GM23338 (cell line): ENCODE measurements around the gene SYNPO2. TPM values are rescaled to one million over a fixed set of nuclear protein-coding genes. Genes with fewer than 3 reads are reported as not detected.

Source experiments
- ATAC-seq: fragments of 200-7000 bp; cut with Tn5 transposase; 3 replicates; pipeline ENCODE4 v1.9.1; 2020
- DNase-seq: peaks from one replicate; pipeline ENCODE4 v3.0.0-alpha.2; 2015; ENCODE audit warnings: low spot score
- H2AFZ ChIP-seq: fragments of 200-600 bp; sonication (generic); 2 replicates; pipeline ENCODE4 v1.8.0; 2016; ENCODE audit warnings: antibody characterized with exemption, mild to moderate bottlenecking, moderate library complexity
- H3F3A ChIP-seq: fragments of 200-600 bp; sonication (generic); replicated peaks from 2 replicates; pipeline ENCODE4 v1.8.0; 2017; ENCODE audit warnings: antibody characterized with exemption, mixed run types, low read depth
- H3K27ac ChIP-seq: fragments of 200-600 bp; sonication (generic); 2 replicates; pipeline ENCODE4 v1.6.1; 2016; ENCODE audit warnings: low read depth
- H3K27me3 ChIP-seq: fragments of 200-600 bp; sonication (generic); 2 replicates; pipeline ENCODE4 v1.8.0; 2016; ENCODE audit warnings: mild to moderate bottlenecking, mixed run types, moderate library complexity; ENCODE audit not compliant: insufficient read depth
- H3K36me3 ChIP-seq: fragments of 200-600 bp; sonication (generic); 2 replicates; pipeline ENCODE4 v1.8.0; 2016; ENCODE audit warnings: mild to moderate bottlenecking; ENCODE audit not compliant: insufficient read depth
- H3K4me1 ChIP-seq: fragments of 200-600 bp; sonication (generic); 2 replicates; pipeline ENCODE4 v1.8.0; 2016; ENCODE audit warnings: mild to moderate bottlenecking, moderate library complexity; ENCODE audit not compliant: insufficient read depth
- H3K4me2 ChIP-seq: fragments of 200-600 bp; sonication (generic); 2 replicates; pipeline ENCODE4 v1.7.1; 2017; ENCODE audit warnings: mixed run types
- H3K4me3 ChIP-seq: fragments of 200-600 bp; sonication (generic); 2 replicates; pipeline ENCODE4 v1.6.1; 2016; ENCODE audit warnings: mixed run types
- H3K79me2 ChIP-seq: fragments of 200-600 bp; sonication (generic); replicated peaks from 2 replicates; pipeline ENCODE4 v1.8.0; 2017; ENCODE audit warnings: mild to moderate bottlenecking; ENCODE audit not compliant: insufficient read depth
- H3K9me2 ChIP-seq: fragments of 200-600 bp; sonication (generic); 2 replicates; pipeline ENCODE4 v1.8.0; 2017; ENCODE audit not compliant: insufficient read depth
- H4K20me1 ChIP-seq: fragments of 200-600 bp; sonication (generic); replicated peaks from 2 replicates; pipeline ENCODE4 v1.8.0; 2017; ENCODE audit warnings: mild to moderate bottlenecking; ENCODE audit not compliant: insufficient read depth
- H3K27ac Mint-ChIP-seq: 2 replicates; pipeline ENCODE4 v1.8.0; 2020; ENCODE audit warnings: inconsistent platforms, mild to moderate bottlenecking, moderate library complexity, mixed read lengths
- H3K27me3 Mint-ChIP-seq: 3 replicates; pipeline ENCODE4 v1.8.0; 2022; ENCODE audit warnings: low read depth, mild to moderate bottlenecking, moderate library complexity, mixed read lengths, inconsistent platforms; ENCODE audit not compliant: insufficient read depth, poor library complexity
- H3K36me3 Mint-ChIP-seq: 3 replicates; pipeline ENCODE4 v1.8.0; 2021; ENCODE audit warnings: low read depth, mild to moderate bottlenecking, inconsistent platforms, moderate library complexity, mixed read lengths
- H3K4me1 Mint-ChIP-seq: 3 replicates; pipeline ENCODE4 v1.8.0; 2020; ENCODE audit warnings: mild to moderate bottlenecking, inconsistent platforms, mixed read lengths
- H3K4me3 Mint-ChIP-seq: 3 replicates; pipeline ENCODE4 v1.8.0; 2021; ENCODE audit warnings: moderate library complexity, mild to moderate bottlenecking, inconsistent platforms, mixed read lengths
- H3K9me3 Mint-ChIP-seq: 3 replicates; pipeline ENCODE4 v1.8.0; 2020; ENCODE audit warnings: moderate library complexity, mild to moderate bottlenecking, inconsistent platforms, mixed read lengths
- CREB1 ChIP-seq: fragments of 250-450 bp; sonication (Bioruptor Pico); IDR thresholded peaks from 2 replicates; pipeline ENCODE4 v1.5.0; 2020; ENCODE audit warnings: low read depth, mild to moderate bottlenecking, moderate library complexity
- EZH2 ChIP-seq: fragments of 200-600 bp; sonication (generic); IDR thresholded peaks from one replicate; pipeline ENCODE4 v1.8.0; 2017; ENCODE audit warnings: antibody characterized with exemption, mild to moderate bottlenecking, low read depth; ENCODE audit not compliant: unreplicated experiment
- EZH2phosphoT487 ChIP-seq: fragments of 200-600 bp; sonication (generic); IDR thresholded peaks from one replicate; pipeline ENCODE4 v1.8.1; 2018; ENCODE audit warnings: antibody characterized with exemption; ENCODE audit not compliant: unreplicated experiment
- JUNB ChIP-seq: IDR thresholded peaks from one replicate; pipeline ENCODE4 v1.6.1; 2016; ENCODE audit warnings: antibody characterized with exemption; ENCODE audit not compliant: unreplicated experiment
- NANOG ChIP-seq: IDR thresholded peaks from 2 replicates; pipeline ENCODE4 v1.6.1; 2016; ENCODE audit warnings: antibody characterized with exemption, borderline replicate concordance
- POLR2AphosphoS5 ChIP-seq: IDR thresholded peaks from 2 replicates; pipeline ENCODE4 v1.6.1; 2016; ENCODE audit warnings: antibody characterized with exemption, low read depth
- STAT1 ChIP-seq: IDR thresholded peaks from one replicate; pipeline ENCODE4 v1.6.1; 2016; ENCODE audit warnings: antibody characterized with exemption; ENCODE audit not compliant: unreplicated experiment
- ZNF114 ChIP-seq: fragments of 250-450 bp; sonication (Bioruptor Pico); IDR thresholded peaks from 2 replicates; pipeline ENCODE4 v1.5.0; 2020; ENCODE audit warnings: mild to moderate bottlenecking, moderate library complexity
- ZNF331 ChIP-seq: fragments of 250-450 bp; sonication (Bioruptor Pico); IDR thresholded peaks from 2 replicates; pipeline ENCODE4 v1.5.0; 2020; ENCODE audit warnings: low read depth, mild to moderate bottlenecking, moderate library complexity
- ZNF462 ChIP-seq: fragments of 250-450 bp; sonication (Bioruptor Pico); IDR thresholded peaks from 2 replicates; pipeline ENCODE4 v1.5.0; 2020; ENCODE audit warnings: mild to moderate bottlenecking, moderate library complexity
- polyA plus RNA-seq: library from polyadenylated mRNA; unstranded; fragments of >200 nt; fragmentation: Nextera tagmentation; extraction: Ambion mirVana; gene quantifications from 2 replicates; pipeline ENCODE4 v1.2.1, GENCODE V29; 2016
- total RNA-seq: library from RNA; depleted of rRNA; stranded (reverse); fragments of >200 nt; shearing (Covaris generic); gene quantifications from 2 replicates; pipeline ENCODE4 v1.2.3, GENCODE V29; 2014
- TF ChIP-seq, protein P1 (sequence below): IDR thresholded peaks from 2 replicates; pipeline ENCODE4 v1.6.1; 2016; ENCODE audit warnings: antibody characterized with exemption
- TF ChIP-seq, protein P2 (sequence below), 2 experiments: fragments of 200-600 bp in 1 of 2; sonication (generic) in 1 of 2; conservative IDR thresholded peaks; 2 replicates each; pipeline versions ENCODE4 v1.5.1 to v1.6.1; 2016 to 2017; ENCODE audit warnings: antibody characterized with exemption in 2 of 2, low read depth in 2 of 2, mild to moderate bottlenecking in 2 of 2, moderate library complexity in 1 of 2
- TF ChIP-seq, protein P3 (sequence below): IDR thresholded peaks from one replicate; pipeline ENCODE4 v1.6.1; 2018; ENCODE audit warnings: antibody characterized with exemption; ENCODE audit not compliant: unreplicated experiment

Gene SYNPO2
- total and polyA plus RNA-seq, 2 experiments from 2014 or later, result 2.1 to 3.4 TPM

DNA sequence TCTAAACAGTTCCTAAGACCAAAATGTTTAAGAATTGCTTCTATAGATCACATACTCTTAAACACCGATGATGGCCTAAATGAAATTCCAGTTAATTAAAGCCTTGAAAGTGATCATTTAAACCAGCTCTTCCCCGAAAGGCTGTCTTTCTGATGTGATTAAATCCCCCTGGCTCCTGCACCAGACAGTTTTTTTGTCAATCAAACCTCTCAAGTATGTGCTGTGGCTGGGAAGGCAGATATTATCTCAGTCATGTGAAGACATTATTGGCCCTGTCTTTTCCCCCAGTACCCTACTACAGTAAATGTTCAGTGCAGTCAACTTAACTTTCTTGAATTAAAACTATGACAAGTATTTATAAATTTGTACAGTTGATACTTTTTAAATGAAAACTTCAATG is 126.0 kb downstream of the SYNPO2 start:
- Histone ChIP-seq H3K36me3 (no peaks in the 10 kb centered on the region), H3K9me2 (no peaks in the 10 kb centered on the region), H3F3A (no peaks in the 10 kb centered on the region), H3K4me3 (no peak overlapping the region), H4K20me1 (no peaks in the 10 kb centered on the region), H3K4me2 (no peak overlapping the region), H3K27me3 (no peaks in the 10 kb centered on the region), H2AFZ (no peak overlapping the region), H3K79me2 (no peaks in the 10 kb centered on the region), H3K4me1 (peaks cover under 1% of the 10 kb centered on the region; the same call in 1 of the 2 replicates), H3K27ac (no peak overlapping the region)
- H3K27me3 Mint-ChIP-seq, result no peaks in the 10 kb centered on the region
- H3K27ac Mint-ChIP-seq, result no peak overlapping the region
- no peak for DNase-seq
- no peaks in the 10 kb centered on the region for H3K4me1 Mint-ChIP-seq
- no peak for TF ChIP-seq POLR2AphosphoS5
- TF ChIP-seq CREB1 (CRISPR knock-in tag), result no peak
- no peak for TF ChIP-seq ZNF462 (CRISPR knock-in tag)
- TF ChIP-seq NANOG, result no peak
- no peak for TF ChIP-seq EZH2
- TF ChIP-seq, protein P1, sequence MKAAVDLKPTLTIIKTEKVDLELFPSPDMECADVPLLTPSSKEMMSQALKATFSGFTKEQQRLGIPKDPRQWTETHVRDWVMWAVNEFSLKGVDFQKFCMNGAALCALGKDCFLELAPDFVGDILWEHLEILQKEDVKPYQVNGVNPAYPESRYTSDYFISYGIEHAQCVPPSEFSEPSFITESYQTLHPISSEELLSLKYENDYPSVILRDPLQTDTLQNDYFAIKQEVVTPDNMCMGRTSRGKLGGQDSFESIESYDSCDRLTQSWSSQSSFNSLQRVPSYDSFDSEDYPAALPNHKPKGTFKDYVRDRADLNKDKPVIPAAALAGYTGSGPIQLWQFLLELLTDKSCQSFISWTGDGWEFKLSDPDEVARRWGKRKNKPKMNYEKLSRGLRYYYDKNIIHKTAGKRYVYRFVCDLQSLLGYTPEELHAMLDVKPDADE, result no peak
- TF ChIP-seq EZH2phosphoT487, result no peak
- no peak for TF ChIP-seq STAT1
- no peak for TF ChIP-seq JUNB
- TF ChIP-seq, protein P2, sequence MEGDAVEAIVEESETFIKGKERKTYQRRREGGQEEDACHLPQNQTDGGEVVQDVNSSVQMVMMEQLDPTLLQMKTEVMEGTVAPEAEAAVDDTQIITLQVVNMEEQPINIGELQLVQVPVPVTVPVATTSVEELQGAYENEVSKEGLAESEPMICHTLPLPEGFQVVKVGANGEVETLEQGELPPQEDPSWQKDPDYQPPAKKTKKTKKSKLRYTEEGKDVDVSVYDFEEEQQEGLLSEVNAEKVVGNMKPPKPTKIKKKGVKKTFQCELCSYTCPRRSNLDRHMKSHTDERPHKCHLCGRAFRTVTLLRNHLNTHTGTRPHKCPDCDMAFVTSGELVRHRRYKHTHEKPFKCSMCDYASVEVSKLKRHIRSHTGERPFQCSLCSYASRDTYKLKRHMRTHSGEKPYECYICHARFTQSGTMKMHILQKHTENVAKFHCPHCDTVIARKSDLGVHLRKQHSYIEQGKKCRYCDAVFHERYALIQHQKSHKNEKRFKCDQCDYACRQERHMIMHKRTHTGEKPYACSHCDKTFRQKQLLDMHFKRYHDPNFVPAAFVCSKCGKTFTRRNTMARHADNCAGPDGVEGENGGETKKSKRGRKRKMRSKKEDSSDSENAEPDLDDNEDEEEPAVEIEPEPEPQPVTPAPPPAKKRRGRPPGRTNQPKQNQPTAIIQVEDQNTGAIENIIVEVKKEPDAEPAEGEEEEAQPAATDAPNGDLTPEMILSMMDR (conservative IDR thresholded peaks at IDR 0.05; ENCODE audit: low read depth in 2 of 2), result no peak
- TF ChIP-seq ZNF114 (CRISPR knock-in tag), result no peak
- TF ChIP-seq, protein P3, sequence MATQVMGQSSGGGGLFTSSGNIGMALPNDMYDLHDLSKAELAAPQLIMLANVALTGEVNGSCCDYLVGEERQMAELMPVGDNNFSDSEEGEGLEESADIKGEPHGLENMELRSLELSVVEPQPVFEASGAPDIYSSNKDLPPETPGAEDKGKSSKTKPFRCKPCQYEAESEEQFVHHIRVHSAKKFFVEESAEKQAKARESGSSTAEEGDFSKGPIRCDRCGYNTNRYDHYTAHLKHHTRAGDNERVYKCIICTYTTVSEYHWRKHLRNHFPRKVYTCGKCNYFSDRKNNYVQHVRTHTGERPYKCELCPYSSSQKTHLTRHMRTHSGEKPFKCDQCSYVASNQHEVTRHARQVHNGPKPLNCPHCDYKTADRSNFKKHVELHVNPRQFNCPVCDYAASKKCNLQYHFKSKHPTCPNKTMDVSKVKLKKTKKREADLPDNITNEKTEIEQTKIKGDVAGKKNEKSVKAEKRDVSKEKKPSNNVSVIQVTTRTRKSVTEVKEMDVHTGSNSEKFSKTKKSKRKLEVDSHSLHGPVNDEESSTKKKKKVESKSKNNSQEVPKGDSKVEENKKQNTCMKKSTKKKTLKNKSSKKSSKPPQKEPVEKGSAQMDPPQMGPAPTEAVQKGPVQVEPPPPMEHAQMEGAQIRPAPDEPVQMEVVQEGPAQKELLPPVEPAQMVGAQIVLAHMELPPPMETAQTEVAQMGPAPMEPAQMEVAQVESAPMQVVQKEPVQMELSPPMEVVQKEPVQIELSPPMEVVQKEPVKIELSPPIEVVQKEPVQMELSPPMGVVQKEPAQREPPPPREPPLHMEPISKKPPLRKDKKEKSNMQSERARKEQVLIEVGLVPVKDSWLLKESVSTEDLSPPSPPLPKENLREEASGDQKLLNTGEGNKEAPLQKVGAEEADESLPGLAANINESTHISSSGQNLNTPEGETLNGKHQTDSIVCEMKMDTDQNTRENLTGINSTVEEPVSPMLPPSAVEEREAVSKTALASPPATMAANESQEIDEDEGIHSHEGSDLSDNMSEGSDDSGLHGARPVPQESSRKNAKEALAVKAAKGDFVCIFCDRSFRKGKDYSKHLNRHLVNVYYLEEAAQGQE, result no peak
- TF ChIP-seq ZNF331 (CRISPR knock-in tag), result no peak
- no peaks in the 10 kb centered on the region for H3K36me3 Mint-ChIP-seq
- no peaks in the 10 kb centered on the region for H3K9me3 Mint-ChIP-seq
- no peak for ATAC-seq
- no peak overlapping the region for H3K4me3 Mint-ChIP-seq
